Mucosa of stomach (tissue), 1 donor: ENCODE measurements around the gene ANXA5.

Experiments used
- H3K27me3 ChIP-seq: one replicate; pipeline ENCODE4 v1.7.0; 2013; ENCODE audit warnings: mild to moderate bottlenecking, low read length; ENCODE audit not compliant: control insufficient read depth, insufficient read depth
- H3K36me3 ChIP-seq: one replicate; pipeline ENCODE4 v1.7.0; 2013; ENCODE audit warnings: low read length; ENCODE audit not compliant: control insufficient read depth, insufficient read depth
- H3K4me1 ChIP-seq: one replicate; pipeline ENCODE4 v1.7.0; 2013; ENCODE audit warnings: mild to moderate bottlenecking, low read length; ENCODE audit not compliant: control insufficient read depth, insufficient read depth
- H3K4me3 ChIP-seq: one replicate; pipeline ENCODE4 v1.7.0; 2013; ENCODE audit warnings: low read length
- H3K9ac ChIP-seq: one replicate; pipeline ENCODE4 v1.7.0; 2013; ENCODE audit warnings: mild to moderate bottlenecking, low read length, moderate library complexity
- H3K9me3 ChIP-seq: one replicate; pipeline ENCODE4 v1.7.0; 2013; ENCODE audit warnings: mild to moderate bottlenecking, low read length, moderate library complexity; ENCODE audit not compliant: control insufficient read depth
- donor health status: Pancreatic carcinoma.

ANXA5 gene

DNA sequence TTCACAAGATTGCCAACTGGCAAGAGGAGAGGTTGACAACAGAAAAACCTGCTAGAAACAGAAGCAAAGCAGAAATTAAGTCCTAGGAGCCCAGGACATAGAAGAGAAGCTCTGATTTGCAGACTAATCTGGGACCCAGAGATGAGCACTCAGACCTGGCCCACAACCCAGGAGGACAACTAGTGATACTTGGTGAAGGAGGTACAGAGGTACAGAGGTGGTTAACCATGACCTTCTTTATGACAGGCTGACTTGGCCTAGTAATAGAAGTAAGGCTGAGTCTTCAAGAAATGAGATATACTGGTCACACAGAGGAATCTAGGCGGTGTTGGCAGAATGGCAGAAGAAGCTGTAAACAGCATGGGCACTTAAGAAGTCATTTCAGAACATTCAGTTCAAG is 43.6 kb downstream of the ANXA5 start:
- H3K4me3 ChIP-seq = no peak overlapping the region
- no peak overlapping the region for H3K9ac ChIP-seq
- H3K9me3 ChIP-seq = no peaks in the 10 kb centered on the region
- H3K36me3 ChIP-seq = no peaks in the 10 kb centered on the region
- H3K27me3 ChIP-seq = no peaks in the 10 kb centered on the region
- no peaks in the 10 kb centered on the region for H3K4me1 ChIP-seq

DNA sequence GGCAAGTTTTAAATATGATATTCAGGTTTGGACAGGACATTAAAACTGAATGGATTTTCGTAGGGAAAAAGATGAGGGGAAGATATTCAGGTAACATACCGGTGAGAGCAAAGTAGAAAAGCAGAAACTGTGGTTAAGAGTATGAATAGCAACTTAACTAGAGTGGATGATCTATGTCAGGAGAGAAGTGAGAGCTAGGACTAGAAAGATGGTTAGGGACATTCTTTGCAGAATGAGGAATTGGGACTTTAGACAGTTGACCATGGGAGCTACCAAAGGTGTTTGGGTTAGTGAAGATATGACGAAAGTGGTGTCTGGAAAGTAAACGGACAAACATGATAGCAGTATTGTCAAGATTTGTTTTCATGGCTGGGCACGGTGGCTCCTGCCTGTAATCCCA is 45.2 kb downstream of the ANXA5 start:
- no peak overlapping the region for H3K9ac ChIP-seq
- H3K27me3 ChIP-seq = no peaks in the 10 kb centered on the region
- H3K4me1 ChIP-seq = no peaks in the 10 kb centered on the region
- H3K4me3 ChIP-seq = no peak overlapping the region
- no peaks in the 10 kb centered on the region for H3K36me3 ChIP-seq
- H3K9me3 ChIP-seq = no peaks in the 10 kb centered on the region

GRCh38 chr4:121650741-121651140 is 46.0 kb downstream of the ANXA5 start:
- Histone ChIP-seq H3K9ac (no peak overlapping the region), H3K27me3 (no peaks in the 10 kb centered on the region), H3K4me3 (no peak overlapping the region), H3K4me1 (no peaks in the 10 kb centered on the region), H3K36me3 (no peaks in the 10 kb centered on the region), H3K9me3 (no peaks in the 10 kb centered on the region)

- no peak overlapping the region for H3K4me3 ChIP-seq
- no peaks in the 10 kb centered on the region for H3K36me3 ChIP-seq
- no peak overlapping the region for H3K9ac ChIP-seq
- no peaks in the 10 kb centered on the region for H3K27me3 ChIP-seq
- H3K9me3 ChIP-seq = no peaks in the 10 kb centered on the region
- no peaks in the 10 kb centered on the region for H3K4me1 ChIP-seq
Observed at GRCh38 chr4:121648516-121648915, 48.3 kb downstream of the ANXA5 start.

- Histone ChIP-seq H3K27me3 (no peaks in the 10 kb centered on the region), H3K4me3 (no peak overlapping the region), H3K9me3 (no peaks in the 10 kb centered on the region), H3K9ac (no peak overlapping the region), H3K36me3 (no peaks in the 10 kb centered on the region), H3K4me1 (no peaks in the 10 kb centered on the region)
Observed at GRCh38 chr4:121642876-121643585, 53.7 kb downstream of the ANXA5 start.

DNA sequence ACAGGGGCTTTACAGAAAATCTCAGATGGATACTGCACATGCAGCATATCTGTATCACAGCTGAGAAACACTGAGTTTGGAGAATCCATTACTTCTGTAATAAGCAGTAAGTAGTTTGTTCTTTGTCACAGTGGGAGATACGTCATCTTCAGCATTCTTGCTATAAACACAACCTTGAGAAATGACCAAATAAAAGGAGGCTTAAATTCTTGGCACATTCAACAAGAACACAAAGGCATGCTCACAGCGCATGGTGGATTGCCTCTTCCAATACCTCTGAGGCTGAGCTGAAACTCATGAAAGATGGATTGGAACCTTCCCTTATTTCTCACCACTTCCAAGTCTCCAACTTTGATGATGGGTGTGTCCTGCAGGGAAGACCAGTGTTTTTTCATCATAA is 54.5 kb downstream of the ANXA5 start:
- Histone ChIP-seq H3K9ac (no peak overlapping the region), H3K36me3 (no peaks in the 10 kb centered on the region), H3K27me3 (no peaks in the 10 kb centered on the region), H3K4me1 (no peaks in the 10 kb centered on the region), H3K9me3 (no peaks in the 10 kb centered on the region), H3K4me3 (no peak overlapping the region)

- no peaks in the 10 kb centered on the region for H3K4me1 ChIP-seq
Observed at GRCh38 chr4:121633653-121634052, 63.1 kb downstream of the ANXA5 start.

DNA sequence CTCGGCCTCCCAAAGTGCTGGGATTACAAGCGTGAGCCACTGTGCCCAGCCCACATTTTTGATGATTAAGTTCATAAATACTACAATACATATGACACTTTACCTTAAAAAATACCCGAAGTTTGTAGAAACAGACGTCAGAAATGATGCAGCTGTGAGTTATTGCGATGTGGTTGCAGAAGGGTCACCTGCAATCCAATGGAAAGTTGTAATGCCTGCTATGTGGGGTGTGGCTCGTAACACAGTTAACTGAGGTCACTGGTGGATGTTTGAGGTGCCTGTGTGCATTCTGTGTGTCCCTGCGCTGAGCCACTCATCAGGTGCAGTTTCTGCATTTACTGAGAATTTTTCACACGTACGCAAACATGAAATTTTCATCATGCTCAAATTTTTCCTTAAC is 64.1 kb downstream of the ANXA5 start:
- no peak overlapping the region for H3K4me3 ChIP-seq
- no peak overlapping the region for H3K9ac ChIP-seq
- H3K36me3 ChIP-seq = no peaks in the 10 kb centered on the region
- H3K4me1 ChIP-seq = no peaks in the 10 kb centered on the region
- H3K9me3 ChIP-seq = no peaks in the 10 kb centered on the region
- no peaks in the 10 kb centered on the region for H3K27me3 ChIP-seq

More at GRCh38 chr4:121633653-121634052, 63.1 kb downstream of the ANXA5 start:
- Histone ChIP-seq H3K9ac (no peak overlapping the region), H3K27me3 (no peaks in the 10 kb centered on the region), H3K9me3 (no peaks in the 10 kb centered on the region), H3K4me3 (no peak overlapping the region), H3K36me3 (no peaks in the 10 kb centered on the region)
